ENCODE measurements around the gene OXNAD1. TPM values are rescaled to one million over a fixed set of nuclear protein-coding genes. Genes with fewer than 3 reads are reported as not detected.

OXNAD1 gene
- total RNA-seq, 1 donor from 2014 or later, result 28.7 TPM

DNA sequence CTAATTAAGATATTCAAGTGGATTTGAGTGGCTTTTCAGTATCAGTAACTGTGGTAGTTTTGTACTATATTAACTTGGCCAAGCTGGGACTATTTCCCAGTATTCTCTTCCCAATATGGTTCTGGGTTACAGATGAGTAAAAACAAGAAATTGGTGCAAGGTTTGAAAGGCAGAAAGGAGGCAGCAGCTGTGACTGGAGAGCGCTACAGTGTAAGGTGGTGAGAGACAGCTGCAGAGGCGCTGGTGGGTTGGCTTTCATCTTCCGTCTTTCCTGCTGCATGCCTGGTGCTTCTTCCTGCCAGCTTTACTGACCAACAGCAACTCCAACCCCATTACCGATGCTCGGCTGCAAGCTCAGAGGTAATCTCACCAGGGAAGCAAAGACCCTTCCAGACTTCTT is 10.1 kb upstream of the OXNAD1 start:
- Histone ChIP-seq H3K4me3 (no peak overlapping the region), H3K36me3 (no peaks in the 10 kb centered on the region), H3K9me3 (ENCODE audit: low read depth) (no peaks in the 10 kb centered on the region), H3K79me2 (ENCODE audit: low read depth) (no peaks in the 10 kb centered on the region), H3K4me2 (peak overlapping the region; percentile 52), H3F3A (ENCODE audit: low read depth) (peaks cover 16% of the 10 kb centered on the region), H3K9ac (no peak overlapping the region), H3K27me3 (no peaks in the 10 kb centered on the region), H3K4me1 (peaks cover 17% of the 10 kb centered on the region), H4K20me1 (ENCODE audit: low read depth) (no peaks in the 10 kb centered on the region), H2AFZ (replicated peaks) (no peak overlapping the region), H3K27ac (peak overlapping the region; percentile 49)
- no peak overlapping the region for H3K27ac Mint-ChIP-seq
- TF ChIP-seq CTCF (IDR thresholded peaks at IDR 0.05), result no peak
- no peaks in the 10 kb centered on the region for H3K27me3 Mint-ChIP-seq (ENCODE audit: insufficient read depth, low read depth)
- no peak for DNase-seq (ENCODE audit: low spot score)
- no peak overlapping the region for H3K4me3 Mint-ChIP-seq
- H3K4me1 Mint-ChIP-seq, result no peaks in the 10 kb centered on the region
- peaks cover 1% of the 10 kb centered on the region for H3K36me3 Mint-ChIP-seq
- no peaks in the 10 kb centered on the region for H3K9me3 Mint-ChIP-seq

DNA sequence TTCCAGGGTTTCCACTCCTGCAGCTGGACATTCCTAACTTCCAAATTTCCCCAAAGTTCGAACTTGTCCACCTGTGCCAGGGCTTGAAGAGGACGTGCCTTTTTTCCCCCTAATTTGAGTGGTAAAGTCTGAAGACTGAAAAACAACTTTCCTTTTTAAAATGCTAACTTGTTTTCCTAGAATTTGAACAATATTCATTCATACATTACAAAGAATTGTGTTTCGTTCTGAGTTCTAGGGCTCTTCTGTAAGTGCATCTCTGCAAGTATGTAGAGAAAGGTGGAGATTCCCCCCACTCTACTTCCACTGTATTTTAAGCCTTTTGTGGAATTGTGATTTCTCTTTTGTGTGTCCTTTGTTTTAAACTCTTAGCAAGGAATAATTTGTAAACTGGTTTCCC is 9.7 kb upstream of the OXNAD1 start:
- H3K36me3 ChIP-seq, result no peaks in the 10 kb centered on the region
- H4K20me1 ChIP-seq (ENCODE audit: low read depth), result no peaks in the 10 kb centered on the region
- TF ChIP-seq CTCF (IDR thresholded peaks at IDR 0.05) (no peak), EZH2phosphoT487 (IDR thresholded peaks at IDR 0.05) (no peak), EZH2 (IDR thresholded peaks at IDR 0.05) (no peak)
- DNase-seq (ENCODE audit: low spot score), result no peak
- H3K27me3 Mint-ChIP-seq (ENCODE audit: insufficient read depth, low read depth), result no peaks in the 10 kb centered on the region
- H3K27ac ChIP-seq, result peak overlapping the region; percentile 49
- peaks cover 17% of the 10 kb centered on the region for H3K4me1 ChIP-seq
- no peaks in the 10 kb centered on the region for H3K27me3 ChIP-seq
- no peak overlapping the region for H3K9ac ChIP-seq
- no peak overlapping the region for H3K4me3 ChIP-seq
- no peak overlapping the region for H3K27ac Mint-ChIP-seq
- H3K4me2 ChIP-seq, result peak overlapping the region; percentile 52
- peaks cover 1% of the 10 kb centered on the region for H3K36me3 Mint-ChIP-seq
- H3K4me3 Mint-ChIP-seq, result no peak overlapping the region
- no peaks in the 10 kb centered on the region for H3K4me1 Mint-ChIP-seq
- no peak overlapping the region for H2AFZ ChIP-seq (replicated peaks)
- H3K9me3 Mint-ChIP-seq, result no peaks in the 10 kb centered on the region
- no peaks in the 10 kb centered on the region for H3K9me3 ChIP-seq (ENCODE audit: low read depth)
- peaks cover 16% of the 10 kb centered on the region for H3F3A ChIP-seq (ENCODE audit: low read depth)
- H3K79me2 ChIP-seq (ENCODE audit: low read depth), result no peaks in the 10 kb centered on the region

- Mint-ChIP-seq H3K27ac (no peak overlapping the region), H3K36me3 (peaks cover 1% of the 10 kb centered on the region), H3K4me1 (no peaks in the 10 kb centered on the region), H3K27me3 (ENCODE audit: insufficient read depth, low read depth) (no peaks in the 10 kb centered on the region), H3K4me3 (no peak overlapping the region), H3K9me3 (no peaks in the 10 kb centered on the region)
- H3K36me3 ChIP-seq, result no peaks in the 10 kb centered on the region
- H2AFZ ChIP-seq (replicated peaks), result no peak overlapping the region
- H3K27ac ChIP-seq, result peak overlapping the region; percentile 49
- H3K9ac ChIP-seq, result no peak overlapping the region
- H3K4me3 ChIP-seq, result no peak overlapping the region
- H3F3A ChIP-seq (ENCODE audit: low read depth), result peaks cover 16% of the 10 kb centered on the region
- H3K79me2 ChIP-seq (ENCODE audit: low read depth), result no peaks in the 10 kb centered on the region
- H3K4me1 ChIP-seq, result peaks cover 17% of the 10 kb centered on the region
- H3K27me3 ChIP-seq, result no peaks in the 10 kb centered on the region
- H4K20me1 ChIP-seq (ENCODE audit: low read depth), result no peaks in the 10 kb centered on the region
- H3K9me3 ChIP-seq (ENCODE audit: low read depth), result no peaks in the 10 kb centered on the region
- TF ChIP-seq EZH2phosphoT487 (IDR thresholded peaks at IDR 0.05) (no peak), EZH2 (IDR thresholded peaks at IDR 0.05) (no peak), CTCF (IDR thresholded peaks at IDR 0.05) (no peak)
- DNase-seq (ENCODE audit: low spot score), result peak; percentile 68
- H3K4me2 ChIP-seq, result peak overlapping the region; percentile 52
Observed at GRCh38 chr3:16255726-16256125, 9.3 kb upstream of the OXNAD1 start.
